ENCODE data around the gene SNRPB2.

The SNRPB2 gene

GRCh38 chr20:16781496-16781895, 51.7 kb downstream of the SNRPB2 start:
- Histone ChIP-seq H3K27ac (no peak overlapping the region), H3K4me2 (ENCODE audit: low read length) (no peak overlapping the region), H2AFZ (no peak overlapping the region), H3K27me3 (ENCODE audit: control insufficient read depth, insufficient read depth, low read length) (no peaks in the 10 kb centered on the region), H3K79me2 (no peaks in the 10 kb centered on the region), H3K9me3 (ENCODE audit: control insufficient read depth, low read length) (no peaks in the 10 kb centered on the region), H3K9ac (no peak overlapping the region), H3K36me3 (ENCODE audit: control insufficient read depth, insufficient read depth, low read length) (no peaks in the 10 kb centered on the region), H3K4me1 (no peaks in the 10 kb centered on the region), H3K4me3 (ENCODE audit: low read depth, low read length) (no peak overlapping the region)
- TF ChIP-seq CTCF (IDR thresholded peaks at IDR 0.05) = no peak

GRCh38 chr20:16785226-16785625, 55.4 kb downstream of the SNRPB2 start:
- no peaks in the 10 kb centered on the region for H3K79me2 ChIP-seq
- no peak overlapping the region for H3K9ac ChIP-seq
- no peaks in the 10 kb centered on the region for H3K4me1 ChIP-seq
- no peak overlapping the region for H3K27ac ChIP-seq
- no peak overlapping the region for H3K4me2 ChIP-seq (ENCODE audit: low read length)
- H3K36me3 ChIP-seq (ENCODE audit: control insufficient read depth, insufficient read depth, low read length) = no peaks in the 10 kb centered on the region
- TF ChIP-seq CTCF (IDR thresholded peaks at IDR 0.05) = no peak
- no peaks in the 10 kb centered on the region for H3K9me3 ChIP-seq (ENCODE audit: control insufficient read depth, low read length)
- H3K4me3 ChIP-seq (ENCODE audit: low read depth, low read length) = no peak overlapping the region
- H2AFZ ChIP-seq = no peak overlapping the region
- H3K27me3 ChIP-seq (ENCODE audit: control insufficient read depth, insufficient read depth, low read length) = no peaks in the 10 kb centered on the region

All from parathyroid adenoma (tissue), 2 donors.